HG02885 (cell line): ENCODE measurements around the gene UBN2.

Experiments
- ATAC-seq: cut with Tn5 transposase; IDR thresholded peaks from one replicate; pipeline ENCODE4 v1.9.1; 2021; ENCODE audit warnings: mild to moderate bottlenecking; ENCODE audit not compliant: unreplicated experiment, poor library complexity

Gene UBN2

GRCh38 chr7:139341058-139341775 is 110.2 kb downstream of the UBN2 start, which contains the start of gene FMC1:
Gene FMC1, plus strand, starts transcription at chr7:139341337. Its CDS starts 48 bp downstream, at chr7:139341385.
- ATAC-seq: peak; percentile 59

GRCh38 chr7:139341776-139342226 is 110.8 kb downstream of the UBN2 start:
- no peak for ATAC-seq

- no peak for ATAC-seq
These were observed 114.0 kb downstream of the UBN2 start for GRCh38 chr7:139345042-139345441.

GRCh38 chr7:139351027-139351426 is 120.0 kb downstream of the UBN2 start:
- no peak for ATAC-seq

- no peak for ATAC-seq
These were observed 123.7 kb downstream of the UBN2 start for GRCh38 chr7:139354729-139355128.

- ATAC-seq: no peak
These were observed 124.3 kb downstream of the UBN2 start for GRCh38 chr7:139355320-139355719.
